ENCODE measurements around the gene ARHGAP24. TPM values are rescaled to one million over a fixed set of nuclear protein-coding genes. Genes with fewer than 3 reads are reported as not detected.

Gene ARHGAP24
- polyA plus RNA-seq, 3 donors: 12.5 to 32.0 (median 18.8) TPM

GRCh38 chr4:85474356-85474755 is 594 bp upstream of the ARHGAP24 start:
- peak overlapping the region; percentile 86 to 97 (median 95) for H3K27ac Mint-ChIP-seq
- WGBS (ENCODE audit: insufficient coverage): no CpG with 5 or more reads among the region's 4 CpGs
- H3K79me2 ChIP-seq (ENCODE audit: insufficient read depth, low read length): peaks cover 37% of the 10 kb centered on the region
- TF ChIP-seq CTCF (IDR thresholded peaks at IDR 0.05): no peak
- H2AFZ ChIP-seq (ENCODE audit: insufficient read depth, low read depth, low read length, poor library complexity, severe bottlenecking): peak overlapping the region; percentile 97
- H3K27ac ChIP-seq (ENCODE audit: low read depth in 1 of 2, low read length in 2 of 2): peak overlapping the region; percentile 86 to 93
- no peaks in the 10 kb centered on the region for H3K9me3 ChIP-seq (replicated peaks in 1 of 2; ENCODE audit: control insufficient read depth in 1 of 2, insufficient read depth in 1 of 2, low read length in 2 of 2)
- intact Hi-C loops (cut with micrococcal nuclease): loop anchor here in 1 of 2 donors (10.0 kb wide), 1 partner anchor 260 kb away; no protein-coding TSS in a partner anchor
- peak overlapping the region; percentile 65 to 91 (median 72) for H3K4me3 ChIP-seq (replicated peaks in 1 of 3; ENCODE audit: low read depth in 2 of 3, low read length in 3 of 3)
- peaks cover 23 to 40% of the 10 kb centered on the region in 2 donors for H3K4me1 ChIP-seq (ENCODE audit: control insufficient read depth in 1 of 2, insufficient read depth in 2 of 2, low read length in 2 of 2)
- peaks cover 0 to 2% of the 10 kb centered on the region in 2 donors for H3K27me3 ChIP-seq (ENCODE audit: control insufficient read depth in 2 of 2, insufficient read depth in 2 of 2, low read length in 2 of 2)
- peaks cover 25% of the 10 kb centered on the region for H4K20me1 ChIP-seq (ENCODE audit: insufficient read depth, low read length)
- peak overlapping the region; percentile 82 for H3K9ac ChIP-seq (ENCODE audit: insufficient read depth, low read length, poor library complexity, severe bottlenecking)
- H3K27me3 Mint-ChIP-seq (ENCODE audit: low read depth in 3 of 3): peaks cover 7 to 12% (median 9%) of the 10 kb centered on the region in 3 donors
- peaks cover 6 to 20% of the 10 kb centered on the region in 2 donors for H3K36me3 Mint-ChIP-seq
- H3K9me3 Mint-ChIP-seq: peaks cover 0 to 3% (median 2%) of the 10 kb centered on the region in 7 donors
- peak overlapping the region; percentile 95 to 96 for H3K4me3 Mint-ChIP-seq
- peak overlapping the region; percentile 86 for H3K4me2 ChIP-seq (replicated peaks; ENCODE audit: extremely low read depth, low read length, poor library complexity, severe bottlenecking)
- no peak for DNase-seq
- H3K4me1 Mint-ChIP-seq: peaks cover 39% of the 10 kb centered on the region
- no peaks in the 10 kb centered on the region for H3K36me3 ChIP-seq (replicated peaks in 1 of 2; ENCODE audit: control insufficient read depth in 1 of 2, insufficient read depth in 2 of 2, low read length in 2 of 2)

GRCh38 chr4:85475631-85476233 is 782 bp downstream of the ARHGAP24 start:
- peaks cover 0 to 2% of the 10 kb centered on the region in 2 donors for H3K27me3 ChIP-seq (ENCODE audit: control insufficient read depth in 2 of 2, insufficient read depth in 2 of 2, low read length in 2 of 2)
- Mint-ChIP-seq H3K36me3 (peaks cover 8 to 24% of the 10 kb centered on the region in 2 donors), H3K4me1 (peaks cover 43% of the 10 kb centered on the region), H3K27me3 (ENCODE audit: low read depth in 3 of 3) (peaks cover 8 to 14% (median 9%) of the 10 kb centered on the region in 3 donors), H3K4me3 (peak overlapping the region; percentile 95 to 96), H3K9me3 (peaks cover 0 to 3% (median 0%) of the 10 kb centered on the region in 7 donors), H3K27ac (peak overlapping the region in 6 of 7 donors; percentile 86 to 96 (median 91))
- TF ChIP-seq CTCF (IDR thresholded peaks at IDR 0.05): no peak
- peaks cover 23 to 40% of the 10 kb centered on the region in 2 donors for H3K4me1 ChIP-seq (ENCODE audit: control insufficient read depth in 1 of 2, insufficient read depth in 2 of 2, low read length in 2 of 2)
- no CpG with 5 or more reads among the region's 21 CpGs for WGBS (ENCODE audit: insufficient coverage)
- H3K36me3 ChIP-seq (replicated peaks in 1 of 2; ENCODE audit: control insufficient read depth in 1 of 2, insufficient read depth in 2 of 2, low read length in 2 of 2): no peaks in the 10 kb centered on the region
- H3K27ac ChIP-seq (ENCODE audit: low read depth in 1 of 2, low read length in 2 of 2): peak overlapping the region; percentile 86 to 93
- no peak for DNase-seq
- no peaks in the 10 kb centered on the region for H3K9me3 ChIP-seq (replicated peaks in 1 of 2; ENCODE audit: control insufficient read depth in 1 of 2, insufficient read depth in 1 of 2, low read length in 2 of 2)
- peak overlapping the region; percentile 97 for H2AFZ ChIP-seq (ENCODE audit: insufficient read depth, low read depth, low read length, poor library complexity, severe bottlenecking)
- peaks cover 35% of the 10 kb centered on the region for H4K20me1 ChIP-seq (ENCODE audit: insufficient read depth, low read length)
- intact Hi-C loops (cut with micrococcal nuclease): loop anchor here in 1 of 2 donors (10.0 kb wide), 1 partner anchor 259 kb away; no protein-coding TSS in a partner anchor
- peak overlapping the region; percentile 86 for H3K4me2 ChIP-seq (replicated peaks; ENCODE audit: extremely low read depth, low read length, poor library complexity, severe bottlenecking)
- peaks cover 49% of the 10 kb centered on the region for H3K79me2 ChIP-seq (ENCODE audit: insufficient read depth, low read length)
- peak overlapping the region; percentile 82 for H3K9ac ChIP-seq (ENCODE audit: insufficient read depth, low read length, poor library complexity, severe bottlenecking)
- peak overlapping the region; percentile 65 to 91 (median 72) for H3K4me3 ChIP-seq (replicated peaks in 1 of 3; ENCODE audit: low read depth in 2 of 3, low read length in 3 of 3)

Measured in CD14-positive monocyte (primary cell).